Loucy (cell line): ENCODE results near the gene LRRC27.

Experiments used
- EZH2phosphoT487 ChIP-seq: fragments of 200-600 bp; IDR thresholded peaks from 2 replicates; pipeline ENCODE4 v1.6.1; 2018; ENCODE audit warnings: antibody characterized with exemption, mild to moderate bottlenecking, moderate library complexity, borderline replicate concordance
- TF ChIP-seq, protein P1 (sequence below): fragments of 200-600 bp; sonication (generic); conservative IDR thresholded peaks from 2 replicates; pipeline ENCODE4 v1.5.1; 2014; ENCODE audit warnings: mild to moderate bottlenecking, antibody characterized with exemption, low read length

GRCh38 chr10:132366499-132366898, 34.5 kb downstream of the LRRC27 start:
- TF ChIP-seq, protein P1, sequence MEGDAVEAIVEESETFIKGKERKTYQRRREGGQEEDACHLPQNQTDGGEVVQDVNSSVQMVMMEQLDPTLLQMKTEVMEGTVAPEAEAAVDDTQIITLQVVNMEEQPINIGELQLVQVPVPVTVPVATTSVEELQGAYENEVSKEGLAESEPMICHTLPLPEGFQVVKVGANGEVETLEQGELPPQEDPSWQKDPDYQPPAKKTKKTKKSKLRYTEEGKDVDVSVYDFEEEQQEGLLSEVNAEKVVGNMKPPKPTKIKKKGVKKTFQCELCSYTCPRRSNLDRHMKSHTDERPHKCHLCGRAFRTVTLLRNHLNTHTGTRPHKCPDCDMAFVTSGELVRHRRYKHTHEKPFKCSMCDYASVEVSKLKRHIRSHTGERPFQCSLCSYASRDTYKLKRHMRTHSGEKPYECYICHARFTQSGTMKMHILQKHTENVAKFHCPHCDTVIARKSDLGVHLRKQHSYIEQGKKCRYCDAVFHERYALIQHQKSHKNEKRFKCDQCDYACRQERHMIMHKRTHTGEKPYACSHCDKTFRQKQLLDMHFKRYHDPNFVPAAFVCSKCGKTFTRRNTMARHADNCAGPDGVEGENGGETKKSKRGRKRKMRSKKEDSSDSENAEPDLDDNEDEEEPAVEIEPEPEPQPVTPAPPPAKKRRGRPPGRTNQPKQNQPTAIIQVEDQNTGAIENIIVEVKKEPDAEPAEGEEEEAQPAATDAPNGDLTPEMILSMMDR, result no peak
- TF ChIP-seq EZH2phosphoT487, result no peak
